HFFc6 (cell line): ENCODE data around the gene NELL2. TPM values are rescaled to one million over a fixed set of nuclear protein-coding genes. Genes with fewer than 3 reads are reported as not detected.

Experiments
- DNase-seq: peaks from one replicate; pipeline ENCODE4 v3.0.0-alpha.2; 2018
- H3K27ac Mint-ChIP-seq: 2 replicates; pipeline ENCODE4 v1.8.0; 2020; ENCODE audit warnings: mild to moderate bottlenecking, mixed read lengths
- H3K27me3 Mint-ChIP-seq: 2 replicates; pipeline ENCODE4 v1.8.0; 2021; ENCODE audit warnings: mild to moderate bottlenecking, moderate library complexity, mixed read lengths; ENCODE audit not compliant: insufficient read depth
- H3K36me3 Mint-ChIP-seq: 2 replicates; pipeline ENCODE4 v1.8.0; 2021; ENCODE audit warnings: low read depth, mixed read lengths
- H3K4me1 Mint-ChIP-seq: 2 replicates; pipeline ENCODE4 v1.8.0; 2020; ENCODE audit warnings: low read depth, mixed read lengths
- H3K4me3 Mint-ChIP-seq: 2 replicates; pipeline ENCODE4 v1.8.0; 2020; ENCODE audit warnings: mild to moderate bottlenecking, moderate library complexity, mixed read lengths
- H3K9me3 Mint-ChIP-seq: 2 replicates; pipeline ENCODE4 v1.8.0; 2020; ENCODE audit warnings: mild to moderate bottlenecking, mixed read lengths
- CTCF ChIP-seq: fragments of 200-600 bp; sonication (generic); IDR thresholded peaks from 2 replicates; pipeline ENCODE4 v1.5.0; 2021; ENCODE audit warnings: antibody characterized with exemption, mild to moderate bottlenecking
- total RNA-seq, 6 experiments: library from RNA; stranded (reverse); fragmentation: NEBNext Ultra II Directional; extraction: Animal tissue kit (Norgen Biotek cat#: 25700); gene quantifications; 2 replicates in 1 of 6; 3 replicates in 5 of 6; pipeline ENCODE4 v1.2.3, GENCODE V29; 2021

NELL2 gene
- total RNA-seq, 6 experiments from 2014 or later = not detected

- Mint-ChIP-seq H3K27me3 (no peaks in the 10 kb centered on the region), H3K9me3 (peaks cover 12% of the 10 kb centered on the region), H3K27ac (no peak overlapping the region), H3K36me3 (no peaks in the 10 kb centered on the region), H3K4me3 (no peak overlapping the region), H3K4me1 (no peaks in the 10 kb centered on the region)
- DNase-seq = no peak
- no peak for TF ChIP-seq CTCF
Measured at GRCh38 chr12:44804068-44804467, 72.0 kb downstream of the NELL2 start.

GRCh38 chr12:44795970-44796369 lies 80.1 kb downstream of the NELL2 start:
- no peaks in the 10 kb centered on the region for H3K4me1 Mint-ChIP-seq
- DNase-seq = no peak
- no peak overlapping the region for H3K27ac Mint-ChIP-seq

GRCh38 chr12:44788731-44789130 lies 87.4 kb downstream of the NELL2 start:
- Mint-ChIP-seq H3K4me1 (no peaks in the 10 kb centered on the region), H3K27ac (no peak overlapping the region), H3K27me3 (no peaks in the 10 kb centered on the region), H3K4me3 (no peak overlapping the region), H3K36me3 (no peaks in the 10 kb centered on the region; the same call in none of the 2 replicates), H3K9me3 (peaks cover 67% of the 10 kb centered on the region)
- no peak for DNase-seq
- TF ChIP-seq CTCF = no peak

More at GRCh38 chr12:44795970-44796369, 80.1 kb downstream of the NELL2 start:
- no peaks in the 10 kb centered on the region for H3K27me3 Mint-ChIP-seq
- peaks cover 28% of the 10 kb centered on the region for H3K9me3 Mint-ChIP-seq
- no peaks in the 10 kb centered on the region for H3K36me3 Mint-ChIP-seq
- no peak for TF ChIP-seq CTCF
- H3K4me3 Mint-ChIP-seq = no peak overlapping the region

GRCh38 chr12:44780221-44780790 lies 95.8 kb downstream of the NELL2 start:
- Mint-ChIP-seq H3K4me1 (no peaks in the 10 kb centered on the region), H3K27ac (no peak overlapping the region), H3K27me3 (no peaks in the 10 kb centered on the region), H3K4me3 (no peak overlapping the region), H3K9me3 (peaks cover 42% of the 10 kb centered on the region), H3K36me3 (no peaks in the 10 kb centered on the region)
- DNase-seq = no peak
- no peak for TF ChIP-seq CTCF

- Mint-ChIP-seq H3K4me3 (no peak overlapping the region), H3K9me3 (peaks cover 37% of the 10 kb centered on the region), H3K36me3 (no peaks in the 10 kb centered on the region), H3K4me1 (no peaks in the 10 kb centered on the region), H3K27me3 (no peaks in the 10 kb centered on the region), H3K27ac (no peak overlapping the region)
- DNase-seq = no peak
- TF ChIP-seq CTCF = no peak
Measured at GRCh38 chr12:44779766-44780165, 96.3 kb downstream of the NELL2 start.

- Mint-ChIP-seq H3K27ac (no peak overlapping the region), H3K9me3 (peaks cover 29% of the 10 kb centered on the region), H3K4me1 (no peaks in the 10 kb centered on the region), H3K27me3 (no peaks in the 10 kb centered on the region), H3K4me3 (no peak overlapping the region), H3K36me3 (no peaks in the 10 kb centered on the region)
- no peak for DNase-seq
- TF ChIP-seq CTCF = no peak
Measured at GRCh38 chr12:44778863-44779262, 97.3 kb downstream of the NELL2 start.
